HL-60 (cell line): Measurements from ENCODE around the gene SYTL3.

Experiments used
- CTCF ChIP-seq: IDR thresholded peaks from one replicate; pipeline ENCODE4 v1.5.1; 2011; ENCODE audit warnings: low read length, control low read depth, inconsistent platforms; ENCODE audit not compliant: insufficient read depth
- GABPA ChIP-seq: IDR thresholded peaks from 2 replicates; pipeline ENCODE4 v1.6.1; 2012; ENCODE audit warnings: low read depth
- POLR2AphosphoS5 ChIP-seq: IDR thresholded peaks from 2 replicates; pipeline ENCODE4 v1.6.1; 2012; ENCODE audit warnings: low read depth
- REST ChIP-seq: IDR thresholded peaks from 2 replicates; pipeline ENCODE4 v1.6.1; 2012; ENCODE audit warnings: low read depth; ENCODE audit not compliant: insufficient replicate concordance

GRCh38 chr6:158604048-158604406 lies 45.8 kb upstream of the SYTL3 start:
- TF ChIP-seq GABPA (no peak), CTCF (no peak), POLR2AphosphoS5 (no peak), REST (no peak)
